ENCODE measurements around the gene MMD2.

MMD2 gene

DNA sequence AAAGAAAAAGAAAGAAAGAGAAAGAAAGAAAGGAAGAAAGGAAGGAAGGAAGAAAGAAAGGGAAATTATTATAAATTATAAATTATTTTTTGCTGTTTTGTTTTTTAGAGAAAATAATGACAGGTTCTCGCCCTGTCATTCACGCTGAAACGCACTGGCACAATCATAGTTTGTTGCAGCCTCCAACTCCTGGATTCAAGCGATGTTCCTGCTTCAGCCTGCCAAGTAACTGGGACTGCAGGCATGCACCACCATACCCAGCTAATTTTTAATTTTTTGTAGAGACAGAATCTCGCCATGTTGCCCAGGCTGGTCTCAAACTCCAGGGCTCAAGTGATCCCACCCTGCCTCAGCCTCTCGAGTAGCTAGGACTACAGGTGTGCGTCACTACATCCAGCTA is 21.6 kb downstream of the MMD2 start:
- Histone ChIP-seq H3K9me3 (ENCODE audit: insufficient read depth, low read depth, low read length) (no peaks in the 10 kb centered on the region), H3K4me1 (ENCODE audit: insufficient read depth, low read length, poor library complexity, severe bottlenecking) (no peaks in the 10 kb centered on the region), H4K20me1 (ENCODE audit: insufficient read depth, low read length, poor library complexity, severe bottlenecking) (no peaks in the 10 kb centered on the region), H3K79me2 (ENCODE audit: insufficient read depth, low read length) (no peaks in the 10 kb centered on the region), H3K4me3 (ENCODE audit: low read length, poor library complexity, severe bottlenecking) (no peak overlapping the region), H2AFZ (ENCODE audit: low read length) (no peak overlapping the region), H3K27me3 (ENCODE audit: insufficient read depth, low read length, poor library complexity, severe bottlenecking) (no peaks in the 10 kb centered on the region), H3K36me3 (ENCODE audit: insufficient read depth, low read length) (no peaks in the 10 kb centered on the region), H3F3A (ENCODE audit: low read depth) (no peaks in the 10 kb centered on the region), H3K9me2 (replicated peaks; ENCODE audit: low read depth, low read length) (no peaks in the 10 kb centered on the region), H3K9ac (ENCODE audit: low read depth, low read length, poor library complexity, severe bottlenecking) (no peak overlapping the region), H3K4me2 (ENCODE audit: low read depth, low read length, poor library complexity, severe bottlenecking) (no peak overlapping the region)
- TF ChIP-seq, protein P1, sequence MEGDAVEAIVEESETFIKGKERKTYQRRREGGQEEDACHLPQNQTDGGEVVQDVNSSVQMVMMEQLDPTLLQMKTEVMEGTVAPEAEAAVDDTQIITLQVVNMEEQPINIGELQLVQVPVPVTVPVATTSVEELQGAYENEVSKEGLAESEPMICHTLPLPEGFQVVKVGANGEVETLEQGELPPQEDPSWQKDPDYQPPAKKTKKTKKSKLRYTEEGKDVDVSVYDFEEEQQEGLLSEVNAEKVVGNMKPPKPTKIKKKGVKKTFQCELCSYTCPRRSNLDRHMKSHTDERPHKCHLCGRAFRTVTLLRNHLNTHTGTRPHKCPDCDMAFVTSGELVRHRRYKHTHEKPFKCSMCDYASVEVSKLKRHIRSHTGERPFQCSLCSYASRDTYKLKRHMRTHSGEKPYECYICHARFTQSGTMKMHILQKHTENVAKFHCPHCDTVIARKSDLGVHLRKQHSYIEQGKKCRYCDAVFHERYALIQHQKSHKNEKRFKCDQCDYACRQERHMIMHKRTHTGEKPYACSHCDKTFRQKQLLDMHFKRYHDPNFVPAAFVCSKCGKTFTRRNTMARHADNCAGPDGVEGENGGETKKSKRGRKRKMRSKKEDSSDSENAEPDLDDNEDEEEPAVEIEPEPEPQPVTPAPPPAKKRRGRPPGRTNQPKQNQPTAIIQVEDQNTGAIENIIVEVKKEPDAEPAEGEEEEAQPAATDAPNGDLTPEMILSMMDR (conservative IDR thresholded peaks at IDR 0.05; ENCODE audit: low read length), result no peak
- TF ChIP-seq EZH2phosphoT487 (IDR thresholded peaks at IDR 0.05; ENCODE audit: borderline replicate concordance), result no peak

DNA sequence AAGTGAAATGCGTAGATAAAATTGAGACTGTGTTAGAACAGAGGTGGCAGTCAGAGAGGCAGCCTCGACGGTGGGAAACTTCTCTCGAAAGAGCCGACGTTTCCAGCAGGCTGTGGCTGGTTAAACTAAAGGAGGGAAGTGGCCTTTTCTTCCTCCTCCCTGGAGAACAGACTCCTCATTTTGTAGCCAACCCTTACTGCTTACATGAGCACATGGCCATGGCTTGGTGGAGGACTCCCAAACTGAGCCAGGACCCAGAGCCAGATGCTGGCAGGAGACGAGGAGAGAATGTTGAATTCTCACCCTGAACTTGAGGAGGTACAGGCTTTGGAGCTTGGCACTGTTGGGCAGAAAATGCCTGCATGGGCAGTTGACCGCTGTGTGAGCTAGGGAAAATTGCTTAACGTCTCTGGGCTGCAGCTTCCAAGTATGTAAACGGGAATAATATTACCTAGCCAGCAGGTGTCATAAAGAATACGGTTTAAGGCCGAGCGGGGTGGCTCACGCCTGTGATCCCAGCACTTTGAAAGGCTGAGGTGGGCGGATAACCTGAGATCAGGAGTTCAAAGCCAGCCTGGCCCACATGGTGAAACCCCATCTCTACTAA is 24.5 kb downstream of the MMD2 start:
- Histone ChIP-seq H3K27me3 (ENCODE audit: insufficient read depth, low read length, poor library complexity, severe bottlenecking) (no peaks in the 10 kb centered on the region), H3K9ac (ENCODE audit: low read depth, low read length, poor library complexity, severe bottlenecking) (no peak overlapping the region), H3K9me2 (replicated peaks; ENCODE audit: low read depth, low read length) (no peaks in the 10 kb centered on the region), H3F3A (ENCODE audit: low read depth) (no peaks in the 10 kb centered on the region), H4K20me1 (ENCODE audit: insufficient read depth, low read length, poor library complexity, severe bottlenecking) (no peaks in the 10 kb centered on the region), H3K4me3 (ENCODE audit: low read length, poor library complexity, severe bottlenecking) (no peak overlapping the region), H3K36me3 (ENCODE audit: insufficient read depth, low read length) (no peaks in the 10 kb centered on the region), H3K4me2 (ENCODE audit: low read depth, low read length, poor library complexity, severe bottlenecking) (no peak overlapping the region), H2AFZ (ENCODE audit: low read length) (no peak overlapping the region), H3K9me3 (ENCODE audit: insufficient read depth, low read depth, low read length) (no peaks in the 10 kb centered on the region), H3K79me2 (ENCODE audit: insufficient read depth, low read length) (no peaks in the 10 kb centered on the region), H3K4me1 (ENCODE audit: insufficient read depth, low read length, poor library complexity, severe bottlenecking) (no peaks in the 10 kb centered on the region)
- TF ChIP-seq, protein P1 (conservative IDR thresholded peaks at IDR 0.05; ENCODE audit: low read length), result no peak
- TF ChIP-seq EZH2phosphoT487 (IDR thresholded peaks at IDR 0.05; ENCODE audit: borderline replicate concordance), result no peak

DNA sequence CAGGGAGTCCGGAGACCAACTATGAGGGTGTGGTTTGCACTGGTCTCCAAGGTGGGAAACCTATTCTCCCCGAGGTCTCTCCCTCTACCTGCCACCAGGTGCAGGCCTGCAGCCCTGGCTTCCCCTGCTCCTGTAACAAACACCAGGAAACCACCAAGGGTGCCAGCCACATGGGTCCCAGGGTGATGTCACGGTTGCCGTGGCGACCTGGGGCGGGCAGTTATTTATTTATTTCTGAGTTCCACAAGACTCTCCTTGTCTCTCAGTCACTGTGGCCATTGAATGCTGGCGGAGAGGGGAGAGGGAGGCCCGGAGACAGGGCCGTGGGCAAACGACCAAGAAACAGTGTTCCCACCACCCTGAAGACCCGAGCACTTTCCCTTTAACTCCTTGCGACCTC is 27.0 kb downstream of the MMD2 start:
- no peaks in the 10 kb centered on the region for H3K4me1 ChIP-seq (ENCODE audit: insufficient read depth, low read length, poor library complexity, severe bottlenecking)
- no peaks in the 10 kb centered on the region for H3K9me3 ChIP-seq (ENCODE audit: insufficient read depth, low read depth, low read length)
- H3K79me2 ChIP-seq (ENCODE audit: insufficient read depth, low read length), result no peaks in the 10 kb centered on the region
- no peak overlapping the region for H2AFZ ChIP-seq (ENCODE audit: low read length)
- H3K36me3 ChIP-seq (ENCODE audit: insufficient read depth, low read length), result no peaks in the 10 kb centered on the region
- no peaks in the 10 kb centered on the region for H3K27me3 ChIP-seq (ENCODE audit: insufficient read depth, low read length, poor library complexity, severe bottlenecking)
- H3K9ac ChIP-seq (ENCODE audit: low read depth, low read length, poor library complexity, severe bottlenecking), result no peak overlapping the region
- no peaks in the 10 kb centered on the region for H3K9me2 ChIP-seq (replicated peaks; ENCODE audit: low read depth, low read length)
- H3F3A ChIP-seq (ENCODE audit: low read depth), result no peaks in the 10 kb centered on the region
- H3K4me2 ChIP-seq (ENCODE audit: low read depth, low read length, poor library complexity, severe bottlenecking), result no peak overlapping the region
- TF ChIP-seq EZH2phosphoT487 (IDR thresholded peaks at IDR 0.05; ENCODE audit: borderline replicate concordance), result no peak
- TF ChIP-seq, protein P1 (conservative IDR thresholded peaks at IDR 0.05; ENCODE audit: low read length), result no peak
- no peaks in the 10 kb centered on the region for H4K20me1 ChIP-seq (ENCODE audit: insufficient read depth, low read length, poor library complexity, severe bottlenecking)
- no peak overlapping the region for H3K4me3 ChIP-seq (ENCODE audit: low read length, poor library complexity, severe bottlenecking)

Data from Loucy (cell line).